GM21528 (cell line): Measurements from ENCODE around the gene ZNF837.
"Not testable (repeated sequence)": the region's sequence is repeated elsewhere in the genome, so short reads cannot be mapped to it uniquely, and the experiment has no call there.

Source experiments
- ATAC-seq: cut with Tn5 transposase; IDR thresholded peaks from one replicate; pipeline ENCODE4 v1.9.1; 2021; ENCODE audit warnings: mild to moderate bottlenecking, moderate library complexity; ENCODE audit not compliant: unreplicated experiment, low FRiP score

ZNF837 gene

GRCh38 chr19:58351990-58352755 lies 28.7 kb downstream of the ZNF837 start:
- no peak for ATAC-seq

GRCh38 chr19:58351558-58351878 lies 29.3 kb downstream of the ZNF837 start:
- no peak for ATAC-seq

GRCh38 chr19:58350871-58351557 lies 29.8 kb downstream of the ZNF837 start:
- ATAC-seq = no peak

GRCh38 chr19:58350001-58350861 lies 30.6 kb downstream of the ZNF837 start:
- no peak for ATAC-seq

- no peak for ATAC-seq
Measured at GRCh38 chr19:58349590-58349989, 31.2 kb downstream of the ZNF837 start.

- not testable (repeated sequence) for ATAC-seq
Measured at GRCh38 chr19:58348080-58348479, 32.8 kb downstream of the ZNF837 start.

GRCh38 chr19:58346961-58347929 lies 33.6 kb downstream of the ZNF837 start:
- ATAC-seq = peak; percentile 86

- ATAC-seq = no peak
Measured at GRCh38 chr19:58345558-58345957, 35.3 kb downstream of the ZNF837 start.

- no peak for ATAC-seq
Measured at GRCh38 chr19:58338825-58339558, 41.8 kb downstream of the ZNF837 start.

GRCh38 chr19:58338336-58338735 lies 42.5 kb downstream of the ZNF837 start:
- no peak for ATAC-seq

- ATAC-seq = no peak
Measured at GRCh38 chr19:58336820-58337219, 44.0 kb downstream of the ZNF837 start.

GRCh38 chr19:58336216-58336615 lies 44.6 kb downstream of the ZNF837 start:
- ATAC-seq = no peak

- no peak for ATAC-seq
Measured at GRCh38 chr19:58335630-58336029, 45.2 kb downstream of the ZNF837 start.

- ATAC-seq = no peak
Measured at GRCh38 chr19:58334691-58335249, 46.1 kb downstream of the ZNF837 start.

- ATAC-seq = no peak
Measured at GRCh38 chr19:58332697-58333096, 48.1 kb downstream of the ZNF837 start.

GRCh38 chr19:58330458-58330857 lies 50.4 kb downstream of the ZNF837 start:
- ATAC-seq = no peak

- no peak for ATAC-seq
Measured at GRCh38 chr19:58328999-58329398, 51.8 kb downstream of the ZNF837 start.

- peak; percentile 89 for ATAC-seq
Measured at GRCh38 chr19:58326914-58327726, 53.7 kb downstream of the ZNF837 start, which contains the start of gene ZSCAN22. ZSCAN22 (plus strand) TSS chr19:58326994; CDS start chr19:58334803, 7,809 bp downstream.
